Stomach (tissue), 4 donors: ENCODE data around the gene DCC.

Source experiments
- CTCF ChIP-seq, 7 experiments: fragments of 450-650 bp in 4 of 7; fragments of 200-600 bp in 3 of 7; sonication (generic) in 3 of 7; IDR thresholded peaks; one replicate each; pipeline ENCODE4 v1.5.1; 2016 to 2019; ENCODE audit warnings: antibody characterized with exemption in 7 of 7, control low read depth in 2 of 7, mild to moderate bottlenecking in 1 of 7
- POLR2A ChIP-seq, 4 donors: fragments of 450-650 bp; IDR thresholded peaks; one replicate each; pipeline ENCODE4 v1.6.1; 2016; ENCODE audit warnings: antibody characterized with exemption in 4 of 4, control low read depth in 2 of 4, mild to moderate bottlenecking in 1 of 4, moderate library complexity in 1 of 4

- TF ChIP-seq CTCF (IDR thresholded peaks at IDR 0.05) (no peak), POLR2A (IDR thresholded peaks at IDR 0.05) (no peak)
Measured at GRCh38 chr18:52325997-52326396, 14.0 kb upstream of the DCC start.
